GM13977 (cell line): Measurements from ENCODE around the gene C7orf25.
A peak's percentile ranks its signal among the peaks of the same experiment; 100 is the strongest.

ENCODE experiments used
- DNase-seq: peaks from one replicate; pipeline ENCODE4 v3.0.0; 2012; ENCODE audit warnings: low spot score
- in situ Hi-C: fragments of 300-500 bp; cut with MboI; formaldehyde crosslinking; loops from one replicate; pipeline ENCODE4 v1.12.0; 2022; ENCODE audit warnings: low sequenced_read_pairs, low pct_unique_long_range_greater_than_20kb, mixed read lengths, inconsistent platforms; ENCODE audit not compliant: unreplicated experiment
- TF ChIP-seq, protein P1 (sequence below): IDR thresholded peaks from 2 replicates; pipeline ENCODE4 v1.5.1; 2012; ENCODE audit warnings: mild to moderate bottlenecking, control low read depth; ENCODE audit not compliant: insufficient read depth; ENCODE audit errors: extremely low read depth, missing control alignments

C7orf25 gene

DNA sequence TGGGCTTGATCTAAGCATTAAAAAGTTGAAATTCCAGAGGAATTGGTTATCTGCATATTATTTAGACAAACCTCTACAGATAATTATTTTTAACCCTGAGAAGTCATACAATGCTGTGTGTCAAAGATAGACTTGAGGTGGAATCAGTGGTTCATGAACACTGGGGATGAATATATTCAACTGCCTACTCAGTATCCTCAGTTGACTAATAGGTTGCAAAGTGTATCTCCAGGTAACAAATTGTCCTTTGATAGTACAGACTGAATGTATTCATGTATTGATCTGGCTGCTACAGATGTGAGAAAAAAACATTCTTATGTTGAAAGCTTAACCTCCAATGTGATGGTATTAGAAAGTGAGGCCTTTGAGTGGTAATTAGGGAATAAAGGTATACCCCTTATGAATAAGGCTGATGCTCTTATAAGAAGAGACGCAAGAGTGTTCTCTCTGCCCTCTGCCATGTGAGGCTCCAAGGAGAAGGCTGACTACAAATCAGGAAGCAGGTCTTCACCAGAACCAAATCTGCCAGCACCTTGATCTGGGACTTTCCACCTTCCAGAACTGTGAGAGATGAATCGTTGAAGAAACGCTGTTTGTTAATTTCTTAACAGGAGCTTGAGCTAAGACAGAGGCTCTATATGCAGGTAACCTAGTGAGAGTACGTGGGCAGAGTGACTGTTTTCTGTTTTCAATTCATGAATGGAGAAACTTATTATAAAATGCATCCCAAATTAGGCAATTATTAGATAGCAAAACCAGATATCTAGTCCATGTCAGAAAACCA, 27.8 kb upstream of the C7orf25 start:
- DNase-seq = peak; percentile 4
- in situ Hi-C loops = loop anchor here (10.0 to 25.0 kb wide), 4 partner anchors 165 to 898 kb away; no protein-coding TSS in a partner anchor
- TF ChIP-seq, protein P1, sequence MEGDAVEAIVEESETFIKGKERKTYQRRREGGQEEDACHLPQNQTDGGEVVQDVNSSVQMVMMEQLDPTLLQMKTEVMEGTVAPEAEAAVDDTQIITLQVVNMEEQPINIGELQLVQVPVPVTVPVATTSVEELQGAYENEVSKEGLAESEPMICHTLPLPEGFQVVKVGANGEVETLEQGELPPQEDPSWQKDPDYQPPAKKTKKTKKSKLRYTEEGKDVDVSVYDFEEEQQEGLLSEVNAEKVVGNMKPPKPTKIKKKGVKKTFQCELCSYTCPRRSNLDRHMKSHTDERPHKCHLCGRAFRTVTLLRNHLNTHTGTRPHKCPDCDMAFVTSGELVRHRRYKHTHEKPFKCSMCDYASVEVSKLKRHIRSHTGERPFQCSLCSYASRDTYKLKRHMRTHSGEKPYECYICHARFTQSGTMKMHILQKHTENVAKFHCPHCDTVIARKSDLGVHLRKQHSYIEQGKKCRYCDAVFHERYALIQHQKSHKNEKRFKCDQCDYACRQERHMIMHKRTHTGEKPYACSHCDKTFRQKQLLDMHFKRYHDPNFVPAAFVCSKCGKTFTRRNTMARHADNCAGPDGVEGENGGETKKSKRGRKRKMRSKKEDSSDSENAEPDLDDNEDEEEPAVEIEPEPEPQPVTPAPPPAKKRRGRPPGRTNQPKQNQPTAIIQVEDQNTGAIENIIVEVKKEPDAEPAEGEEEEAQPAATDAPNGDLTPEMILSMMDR = no peak

GRCh38 chr7:42935861-42936260, 24.0 kb upstream of the C7orf25 start:
- no peak for DNase-seq
- TF ChIP-seq, protein P1 = no peak
- in situ Hi-C loops = loop anchor here (25.0 kb wide), 3 partner anchors 326 to 901 kb away; no protein-coding TSS in a partner anchor

DNA sequence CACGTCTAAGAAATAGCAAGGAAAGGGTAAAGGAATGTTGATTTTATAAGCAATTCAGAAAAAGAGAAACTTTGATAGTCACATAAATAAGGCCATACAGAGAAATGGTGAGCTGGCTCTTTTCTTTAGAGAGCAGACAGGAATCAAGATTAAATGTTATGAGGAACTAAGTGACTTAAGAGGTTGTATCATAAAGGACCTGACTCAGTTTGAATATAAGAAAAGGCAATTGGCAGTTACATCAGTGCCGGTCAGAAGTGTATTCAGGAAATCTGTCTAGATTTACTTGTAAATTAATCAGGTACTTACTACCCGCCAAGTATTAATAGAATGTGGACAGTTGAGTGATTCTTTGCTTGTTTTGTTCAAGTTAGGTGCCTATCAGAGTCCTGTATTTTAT, 22.4 kb upstream of the C7orf25 start:
- TF ChIP-seq, protein P1 = no peak
- in situ Hi-C loops = loop anchor here (25.0 kb wide), 3 partner anchors 328 to 903 kb away; no protein-coding TSS in a partner anchor
- DNase-seq = no peak

- TF ChIP-seq, protein P1 = no peak
- in situ Hi-C loops = loop anchor here (25.0 kb wide), 3 partner anchors 329 to 904 kb away; no protein-coding TSS in a partner anchor
- no peak for DNase-seq
Observed at GRCh38 chr7:42932811-42933591, 21.1 kb upstream of the C7orf25 start.

GRCh38 chr7:42931834-42932651, 20.2 kb upstream of the C7orf25 start, which contains the start of the genes MRPL32 and PSMA2:
TSS of gene MRPL32 (plus strand) at chr7:42932376. CDS start at chr7:42932387, 11 bp downstream.
TSS of gene PSMA2 (minus strand) at chr7:42932174. CDS start at chr7:42932158, 16 bp downstream.
- TF ChIP-seq, protein P1 = no peak
- in situ Hi-C loops = loop anchor here (25.0 kb wide), 3 partner anchors 330 to 905 kb away; no protein-coding TSS in a partner anchor
- DNase-seq = peak; percentile 90
